GM21717 (cell line): ENCODE data around the gene LSAMP.
"Not testable (repeated sequence)": the region's sequence is repeated elsewhere in the genome, so short reads cannot be mapped to it uniquely, and the experiment has no call there.

ENCODE experiments used
- ATAC-seq: cut with Tn5 transposase; IDR thresholded peaks from one replicate; pipeline ENCODE4 v1.9.1; 2021; ENCODE audit warnings: mild to moderate bottlenecking, moderate library complexity; ENCODE audit not compliant: unreplicated experiment

The LSAMP gene

DNA sequence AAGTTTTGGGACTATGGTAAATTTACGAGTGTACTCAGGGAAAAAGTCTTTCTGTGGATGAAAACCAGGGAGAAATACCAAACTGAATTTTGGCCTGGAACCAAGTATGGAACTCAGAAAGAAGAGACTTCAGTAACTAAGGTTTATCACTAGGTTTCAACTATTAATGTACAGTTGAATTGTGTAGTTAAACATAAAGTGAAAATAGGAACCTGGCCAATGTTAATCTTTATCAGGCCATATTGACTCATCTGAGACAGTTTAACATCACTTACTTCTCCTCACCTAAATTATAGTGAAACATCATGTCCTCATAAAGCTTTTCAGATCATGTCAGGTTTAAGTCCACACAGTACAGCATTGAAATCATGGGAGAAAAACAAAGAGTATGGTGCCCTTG lies 197.7 kb downstream of the LSAMP start:
- no peak for ATAC-seq

DNA sequence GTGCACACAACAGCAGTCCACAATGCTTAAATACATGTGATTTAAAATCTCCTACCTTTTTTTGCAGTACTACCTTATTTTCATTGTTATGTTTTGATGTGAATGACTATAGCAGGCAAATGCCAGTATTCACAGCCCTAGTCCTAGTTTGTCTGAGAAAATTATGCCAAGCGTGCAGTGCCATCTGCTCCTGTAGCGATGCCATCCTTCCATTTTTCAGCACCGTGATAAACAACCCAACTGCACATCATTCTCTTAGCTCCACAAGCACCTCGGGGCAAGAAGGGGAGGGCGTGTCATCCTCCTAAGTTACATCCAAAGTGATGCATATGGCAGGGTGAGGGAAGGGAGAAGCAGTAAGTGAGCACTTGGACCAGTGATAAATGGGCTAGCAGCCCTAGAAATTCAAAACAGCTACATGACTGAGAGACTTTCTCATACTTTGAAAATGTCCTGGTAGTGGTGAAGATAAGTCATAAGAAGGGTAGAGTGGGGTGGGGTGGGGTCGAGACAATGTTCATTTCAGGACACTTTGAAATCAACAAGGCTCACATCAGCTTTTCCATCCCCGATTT lies 198.8 kb downstream of the LSAMP start:
- no peak for ATAC-seq

GRCh38 chr3:116242825-116243224 lies 202.5 kb downstream of the LSAMP start:
- no peak for ATAC-seq

DNA sequence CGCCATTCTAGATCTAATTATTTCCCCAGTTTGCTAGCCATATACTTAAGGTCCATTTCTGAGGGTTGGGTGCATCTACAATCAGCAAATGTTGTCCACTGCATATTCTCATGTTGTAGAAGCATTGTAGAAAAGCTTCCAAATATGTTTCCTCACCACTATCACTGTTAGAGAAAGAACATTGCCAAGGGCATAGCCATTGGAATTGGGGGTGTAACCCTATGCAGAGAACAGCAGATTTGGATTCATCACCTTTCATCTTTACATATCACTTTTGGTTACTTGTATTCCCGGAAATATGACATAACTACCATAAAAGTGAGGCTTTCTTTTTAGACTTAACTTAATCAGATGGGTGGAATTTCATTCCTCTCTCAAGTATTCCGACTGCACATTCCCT lies 203.6 kb downstream of the LSAMP start:
- no peak for ATAC-seq

- ATAC-seq = no peak
These were observed 205.0 kb downstream of the LSAMP start for GRCh38 chr3:116240261-116240660.

DNA sequence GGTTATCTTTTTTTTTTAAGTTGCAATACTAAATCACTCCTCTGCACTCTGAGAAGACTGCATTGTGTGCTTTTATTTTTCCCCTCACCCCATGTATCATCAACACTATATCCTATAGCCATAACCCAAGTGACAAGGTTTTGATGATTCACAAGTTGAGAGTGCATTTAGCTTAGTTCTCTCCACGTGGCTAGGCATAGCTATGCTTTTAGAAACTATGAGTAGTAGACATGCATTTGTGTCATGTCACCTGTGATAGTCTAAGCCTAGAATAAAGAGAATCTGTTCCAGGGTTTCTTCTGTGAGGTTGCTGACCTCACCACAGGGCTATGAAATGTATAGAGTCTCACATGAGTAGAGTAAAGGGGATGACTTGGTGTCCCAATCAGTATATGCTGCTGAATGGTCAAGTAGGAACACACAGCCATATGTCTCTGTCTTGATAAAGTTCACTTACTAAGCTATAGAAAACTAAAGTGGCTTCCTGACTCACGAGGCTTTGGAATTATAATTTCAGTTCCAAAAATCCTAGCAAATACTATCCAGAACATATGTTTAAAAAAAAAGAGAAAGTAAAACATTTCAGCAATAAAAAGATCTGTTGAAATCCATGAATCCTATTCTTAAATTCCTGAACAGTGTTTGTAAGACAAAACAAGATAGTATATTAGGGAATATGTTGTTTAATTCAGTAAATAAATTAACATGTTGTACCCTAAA lies 206.3 kb downstream of the LSAMP start:
- no peak for ATAC-seq

DNA sequence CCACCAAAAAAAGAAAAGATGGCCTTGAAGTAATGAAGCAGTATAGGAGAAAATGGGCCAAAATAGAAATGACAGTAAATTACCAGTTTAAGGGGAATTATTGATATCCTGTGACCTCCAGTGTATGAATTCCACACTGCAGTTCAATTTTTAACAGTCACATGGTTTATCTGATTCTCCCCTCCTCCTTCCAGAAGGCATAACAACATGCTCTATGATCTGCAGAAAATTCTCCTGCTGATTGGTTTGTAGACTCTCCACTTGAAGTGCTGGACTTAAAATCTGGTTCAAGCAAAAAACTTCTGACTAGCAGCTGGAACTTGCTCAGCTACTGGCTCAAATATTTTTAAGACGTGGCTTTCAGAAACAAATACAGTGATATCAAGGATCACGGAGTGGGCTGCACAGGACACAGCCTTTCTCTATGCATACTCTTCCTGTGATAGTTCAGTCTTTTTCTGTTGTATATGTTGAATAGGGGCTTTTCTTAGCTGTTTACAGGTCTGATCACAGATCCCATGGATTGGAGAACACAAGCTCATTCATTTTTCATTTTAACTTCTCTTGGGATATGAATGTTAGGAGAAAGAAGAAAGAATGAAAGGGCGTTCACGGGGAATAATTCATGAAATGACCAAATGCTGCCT lies 211.5 kb downstream of the LSAMP start:
- no peak for ATAC-seq

DNA sequence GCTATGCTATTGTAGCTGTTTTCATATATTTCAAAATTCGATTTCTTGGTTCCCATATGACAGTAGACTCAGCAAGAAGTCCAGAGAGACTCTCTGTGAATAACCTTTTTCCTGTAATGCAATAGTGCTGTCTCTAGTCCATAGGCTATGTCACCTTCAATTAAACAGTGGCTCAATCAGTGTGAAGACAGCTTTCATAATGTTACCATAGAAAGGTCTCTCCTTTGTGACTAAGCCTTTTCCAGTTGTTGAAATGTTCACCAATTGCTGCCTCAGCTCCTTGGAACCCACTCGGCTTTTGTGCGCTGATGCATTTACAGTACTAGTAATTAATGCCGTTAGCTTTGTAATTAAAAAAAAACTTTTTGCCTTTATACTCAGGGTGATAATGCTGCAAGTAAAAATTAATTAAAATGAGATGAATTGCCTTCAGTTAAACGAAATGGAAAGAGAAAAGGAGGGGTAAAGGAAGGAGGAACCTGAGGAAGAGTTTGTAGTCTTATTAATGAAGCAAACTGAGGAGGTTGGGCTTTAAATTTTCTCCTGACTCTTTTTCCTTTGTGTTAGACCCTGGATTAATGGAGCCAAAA lies 214.8 kb downstream of the LSAMP start:
- ATAC-seq = no peak

DNA sequence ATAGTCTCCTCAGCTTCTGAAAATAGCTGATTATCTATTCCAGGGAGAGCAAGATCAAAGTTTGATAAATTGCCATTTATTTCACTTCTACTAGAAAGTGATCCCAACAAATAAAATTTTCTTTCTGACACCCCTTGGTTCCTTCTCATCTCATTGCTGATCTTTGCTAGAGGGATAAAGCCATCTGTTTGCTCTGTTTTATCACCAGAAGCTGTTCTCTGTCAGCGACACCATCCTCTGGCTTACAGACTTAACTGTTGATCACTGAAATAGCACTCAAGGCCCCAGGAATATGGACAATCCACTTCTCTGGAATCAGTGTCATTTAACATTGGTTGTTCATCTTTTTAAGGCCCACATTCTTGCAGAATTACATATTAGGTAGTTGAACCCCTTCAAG lies 219.0 kb downstream of the LSAMP start:
- no peak for ATAC-seq

- ATAC-seq = no peak
These were observed 228.5 kb downstream of the LSAMP start for GRCh38 chr3:116216761-116217160.

DNA sequence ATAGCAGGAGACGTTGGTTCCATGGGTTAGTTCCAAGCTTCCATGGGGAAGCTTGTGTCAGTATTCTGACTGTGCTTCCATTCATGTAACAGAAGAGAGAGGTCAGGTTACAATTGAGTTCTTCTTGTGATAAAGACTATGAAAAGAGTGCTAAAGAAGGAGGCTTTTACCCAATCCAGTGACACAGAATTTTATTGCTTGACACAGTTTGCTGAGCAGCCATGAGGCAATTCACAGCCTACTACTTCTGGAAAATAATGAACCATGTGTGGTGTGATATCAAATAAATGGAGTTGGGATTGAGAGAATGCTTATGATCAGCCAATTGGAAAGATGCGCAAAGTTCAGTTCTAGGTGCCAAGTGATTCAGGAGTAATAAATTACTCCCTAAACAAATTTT lies 233.4 kb downstream of the LSAMP start:
- ATAC-seq = no peak

DNA sequence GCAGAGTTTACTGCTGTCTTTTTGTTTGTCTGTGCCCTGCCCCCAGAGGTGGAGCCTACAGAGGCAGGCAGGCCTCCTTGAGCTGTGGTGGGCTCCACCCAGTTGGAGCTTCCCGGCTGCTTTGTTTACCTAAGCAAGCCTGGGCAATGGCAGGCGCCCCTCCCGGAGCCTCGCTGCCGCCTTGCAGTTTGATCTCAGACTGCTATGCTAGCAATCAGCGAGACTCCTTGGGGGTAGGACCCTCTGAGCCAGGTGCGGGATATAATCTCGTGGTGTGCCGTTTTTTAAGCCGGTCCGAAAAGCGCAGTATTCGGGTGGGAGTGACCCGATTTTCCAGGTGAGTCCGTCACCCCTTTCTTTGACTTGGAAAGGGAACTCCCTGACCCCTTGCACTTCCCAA lies 236.5 kb downstream of the LSAMP start:
- not testable (repeated sequence) for ATAC-seq

- no peak for ATAC-seq
These were observed 244.2 kb downstream of the LSAMP start for GRCh38 chr3:116200956-116201690.

DNA sequence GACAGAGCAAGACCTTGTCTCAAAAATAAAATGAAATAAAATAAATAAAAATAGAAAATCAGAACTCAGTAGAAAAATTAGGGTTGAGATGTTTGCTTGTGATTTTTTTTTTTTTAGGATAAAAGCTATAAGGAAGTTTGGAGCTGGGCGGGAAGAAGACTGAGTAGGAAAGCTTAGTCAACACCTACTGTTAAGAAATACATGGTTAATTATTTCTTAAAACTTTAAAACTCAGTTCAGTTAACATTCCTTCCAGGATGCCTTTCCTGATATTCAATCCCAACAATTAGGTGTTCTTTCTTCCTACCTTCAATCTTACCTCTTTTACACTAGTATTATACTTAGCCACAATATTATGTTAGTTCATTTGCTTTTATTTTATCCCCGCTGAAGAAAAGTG lies 246.2 kb downstream of the LSAMP start:
- no peak for ATAC-seq

- no peak for ATAC-seq
These were observed 247.2 kb downstream of the LSAMP start for GRCh38 chr3:116198087-116198486.

DNA sequence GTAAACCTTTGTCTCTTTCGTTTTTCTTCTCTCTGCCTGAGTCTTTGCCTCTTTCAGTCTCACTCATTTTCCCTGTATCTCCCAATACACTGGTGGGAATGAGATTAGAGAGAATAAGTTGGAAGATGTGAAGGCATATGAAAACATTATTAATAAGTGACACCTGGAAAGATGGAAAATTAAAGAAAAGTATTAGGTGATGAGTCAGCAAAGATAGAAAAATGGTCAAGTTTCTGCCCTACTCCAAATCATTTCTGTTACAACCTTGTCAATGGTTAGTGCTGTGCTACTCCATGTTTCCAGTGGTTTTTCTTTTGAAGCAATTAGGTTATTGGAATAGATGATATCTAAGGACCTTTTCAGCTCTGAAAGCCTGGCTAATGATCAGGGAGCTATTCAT lies 252.8 kb downstream of the LSAMP start:
- ATAC-seq = no peak

- no peak for ATAC-seq
These were observed 253.9 kb downstream of the LSAMP start for GRCh38 chr3:116191409-116191808.

GRCh38 chr3:116190095-116190494 lies 255.2 kb downstream of the LSAMP start:
- ATAC-seq = no peak

- ATAC-seq = no peak
These were observed 257.0 kb downstream of the LSAMP start for GRCh38 chr3:116188231-116188785.

GRCh38 chr3:116186049-116186448 lies 259.2 kb downstream of the LSAMP start:
- ATAC-seq = no peak

GRCh38 chr3:116181159-116181558 lies 264.1 kb downstream of the LSAMP start:
- ATAC-seq = no peak
